CD8-positive, alpha-beta memory T cell (primary cell): ENCODE data around the gene TGM2. TPM values are rescaled to one million over a fixed set of nuclear protein-coding genes. Genes with fewer than 3 reads are reported as not detected.

Source experiments
- CTCF ChIA-PET: fragments of 350-600 bp; sonication (Branson Sonifier 250); formaldehyde crosslinking; loops from one replicate; lab custom pipeline; 2021; ENCODE audit warnings: antibody characterized with exemption; lab: Charles Lee
- POLR2A ChIA-PET: fragments of 350-600 bp; sonication (Branson Sonifier 250); formaldehyde crosslinking; loops from one replicate; lab custom pipeline; 2021; ENCODE audit warnings: antibody characterized with exemption; lab: Charles Lee
- DNase-seq, 5 donors: peaks; one replicate each; pipeline versions ENCODE4 v3.0.0 to v3.0.0-alpha.2; 2020 to 2022; ENCODE audit warnings: mixed read lengths in 1 of 5
- H3K27ac ChIP-seq: one replicate; pipeline ENCODE4 v1.7.0; 2013; ENCODE audit warnings: low read depth, mild to moderate bottlenecking, low read length, moderate library complexity
- H3K27me3 ChIP-seq: 2 replicates; pipeline ENCODE4 v1.7.0; 2013; ENCODE audit warnings: low read length, mild to moderate bottlenecking; ENCODE audit not compliant: insufficient read depth, poor library complexity, severe bottlenecking
- H3K36me3 ChIP-seq: 2 replicates; pipeline ENCODE4 v1.7.0; 2013; ENCODE audit warnings: mild to moderate bottlenecking, low read length, moderate library complexity; ENCODE audit not compliant: insufficient read depth
- H3K4me1 ChIP-seq: 2 replicates; pipeline ENCODE4 v1.7.0; 2013; ENCODE audit warnings: mild to moderate bottlenecking, low read length, moderate library complexity; ENCODE audit not compliant: insufficient read depth
- H3K4me3 ChIP-seq: 2 replicates; pipeline ENCODE4 v1.7.0; 2013; ENCODE audit warnings: mild to moderate bottlenecking, low read length
- H3K9me3 ChIP-seq: 2 replicates; pipeline ENCODE4 v1.7.0; 2013; ENCODE audit warnings: mild to moderate bottlenecking, low read length
- H3K27ac Mint-ChIP-seq, 8 donors: one replicate each; pipeline ENCODE4 v1.8.0; 2020 to 2021; ENCODE audit warnings: mixed read lengths in 8 of 8, mild to moderate bottlenecking in 6 of 8, inconsistent platforms in 3 of 8, moderate library complexity in 3 of 8
- H3K27me3 Mint-ChIP-seq, 2 donors: one replicate each; pipeline ENCODE4 v1.8.0; 2020 to 2021; ENCODE audit warnings: mixed read lengths in 2 of 2, mild to moderate bottlenecking in 1 of 2, moderate library complexity in 1 of 2
- H3K36me3 Mint-ChIP-seq, 3 donors: one replicate each; pipeline ENCODE4 v1.8.0; 2020 to 2021; ENCODE audit warnings: mixed read lengths in 3 of 3, inconsistent platforms in 1 of 3, mild to moderate bottlenecking in 1 of 3
- H3K4me1 Mint-ChIP-seq, 3 donors: one replicate each; pipeline ENCODE4 v1.8.0; 2020 to 2021; ENCODE audit warnings: mixed read lengths in 3 of 3, inconsistent platforms in 1 of 3, mild to moderate bottlenecking in 1 of 3
- H3K4me3 Mint-ChIP-seq, 7 donors: one replicate each; pipeline ENCODE4 v1.8.0; 2020 to 2021; ENCODE audit warnings: mixed read lengths in 7 of 7, mild to moderate bottlenecking in 6 of 7, moderate library complexity in 4 of 7, inconsistent platforms in 2 of 7
- H3K9me3 Mint-ChIP-seq, 5 donors: one replicate each; pipeline ENCODE4 v1.8.0; 2020 to 2022; ENCODE audit warnings: mixed read lengths in 5 of 5, mild to moderate bottlenecking in 3 of 5, moderate library complexity in 2 of 5, inconsistent platforms in 1 of 5
- polyA plus RNA-seq: library from polyadenylated mRNA; unstranded; fragments of 300-500 nt; fragmentation: Illumina TruSeq; gene quantifications from one replicate; pipeline ENCODE4 v1.2.3, GENCODE V29; 2021
- total RNA-seq, 2 experiments: library from RNA; stranded (reverse); gene quantifications; one replicate each; pipeline ENCODE4 v1.2.3, GENCODE V29; 2021

TGM2 gene
- total and polyA plus RNA-seq, 3 experiments from 2014 or later = not detected

- no peak overlapping the region for H3K4me3 Mint-ChIP-seq
- CTCF ChIA-PET = interaction anchor here (1.0 kb wide), 1 partner anchor 25 kb away, joined by 3 read pairs; no protein-coding TSS in a partner anchor
- no peaks in the 10 kb centered on the region for H3K9me3 ChIP-seq
- H3K36me3 ChIP-seq = no peaks in the 10 kb centered on the region
- peaks cover 3 to 23% of the 10 kb centered on the region in 2 donors for H3K27me3 Mint-ChIP-seq
- POLR2A ChIA-PET = no interaction called here
- no peak overlapping the region for H3K27ac ChIP-seq
- no peaks in the 10 kb centered on the region for H3K4me1 Mint-ChIP-seq
- no peaks in the 10 kb centered on the region for H3K36me3 Mint-ChIP-seq
- DNase-seq = no peak
- no peak overlapping the region for H3K4me3 ChIP-seq
- H3K4me1 ChIP-seq = no peaks in the 10 kb centered on the region
- H3K27ac Mint-ChIP-seq = no peak overlapping the region
- H3K27me3 ChIP-seq = no peaks in the 10 kb centered on the region
- H3K9me3 Mint-ChIP-seq = no peaks in the 10 kb centered on the region
Observed at GRCh38 chr20:38196592-38196991, 31.5 kb upstream of the TGM2 start.

DNA sequence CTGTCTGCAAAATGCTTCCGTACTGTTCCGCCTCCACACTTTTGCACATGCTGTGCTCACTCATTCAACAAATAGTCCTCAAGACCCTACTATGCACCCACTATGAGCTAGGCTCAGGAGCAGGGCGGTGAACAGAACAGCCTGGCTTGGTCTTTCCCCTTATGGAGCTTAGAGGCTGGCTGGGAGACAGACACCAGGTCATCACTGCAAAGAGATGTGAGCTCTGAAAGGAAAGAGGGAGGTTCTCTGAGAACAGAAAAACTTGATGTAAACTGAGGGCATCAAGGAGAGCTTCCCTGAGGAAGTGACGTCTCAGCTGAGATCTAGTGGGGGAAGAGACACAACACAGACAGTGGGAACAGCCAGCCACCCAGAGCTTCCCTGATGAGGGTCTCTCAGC, 31.0 kb upstream of the TGM2 start:
- Mint-ChIP-seq H3K27ac (no peak overlapping the region), H3K9me3 (no peaks in the 10 kb centered on the region), H3K4me1 (no peaks in the 10 kb centered on the region), H3K4me3 (no peak overlapping the region), H3K27me3 (peaks cover 3 to 20% of the 10 kb centered on the region in 2 donors), H3K36me3 (no peaks in the 10 kb centered on the region)
- Histone ChIP-seq H3K4me1 (no peaks in the 10 kb centered on the region), H3K27ac (no peak overlapping the region), H3K9me3 (no peaks in the 10 kb centered on the region), H3K27me3 (no peaks in the 10 kb centered on the region), H3K4me3 (no peak overlapping the region), H3K36me3 (no peaks in the 10 kb centered on the region)
- CTCF ChIA-PET = no interaction called here
- POLR2A ChIA-PET = no interaction called here
- DNase-seq = no peak

DNA sequence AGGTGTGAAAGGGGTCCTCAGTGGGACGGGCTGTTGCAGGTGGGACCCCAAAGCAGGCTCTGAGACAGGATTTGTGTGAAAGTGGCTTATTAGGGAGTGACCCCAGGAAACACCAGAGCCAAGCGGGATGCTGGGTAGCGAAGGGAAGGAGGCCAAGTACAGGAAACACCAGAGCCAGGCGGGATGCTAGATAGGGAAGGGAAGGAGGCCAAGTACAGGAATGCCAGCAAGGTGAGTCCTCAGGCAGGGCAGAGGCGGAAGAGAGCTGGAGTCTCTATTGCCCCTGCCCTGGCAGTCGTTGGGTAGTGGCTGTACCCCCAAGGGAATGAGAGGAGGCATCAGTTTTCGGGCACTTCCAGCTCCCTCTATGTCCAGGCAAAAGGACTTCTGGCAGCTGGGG, 30.5 kb upstream of the TGM2 start:
- H3K27ac Mint-ChIP-seq = no peak overlapping the region
- H3K4me1 Mint-ChIP-seq = no peaks in the 10 kb centered on the region
- Histone ChIP-seq H3K27me3 (no peaks in the 10 kb centered on the region), H3K36me3 (no peaks in the 10 kb centered on the region), H3K4me3 (no peak overlapping the region), H3K4me1 (no peaks in the 10 kb centered on the region), H3K27ac (no peak overlapping the region), H3K9me3 (no peaks in the 10 kb centered on the region)
- H3K4me3 Mint-ChIP-seq = no peak overlapping the region
- H3K9me3 Mint-ChIP-seq = no peaks in the 10 kb centered on the region
- no peaks in the 10 kb centered on the region for H3K36me3 Mint-ChIP-seq
- peaks cover 3 to 20% of the 10 kb centered on the region in 2 donors for H3K27me3 Mint-ChIP-seq
- ChIA-PET POLR2A (no interaction called here), CTCF (no interaction called here)
- DNase-seq = no peak

GRCh38 chr20:38194971-38195504, 30.0 kb upstream of the TGM2 start:
- no peak for DNase-seq
- ChIA-PET CTCF (no interaction called here), POLR2A (no interaction called here)
- Histone ChIP-seq H3K4me1 (no peaks in the 10 kb centered on the region), H3K27me3 (no peaks in the 10 kb centered on the region), H3K36me3 (no peaks in the 10 kb centered on the region), H3K27ac (no peak overlapping the region), H3K4me3 (no peak overlapping the region), H3K9me3 (no peaks in the 10 kb centered on the region)
- Mint-ChIP-seq H3K27me3 (peaks cover 3 to 20% of the 10 kb centered on the region in 2 donors), H3K27ac (no peak overlapping the region), H3K9me3 (no peaks in the 10 kb centered on the region), H3K4me1 (no peaks in the 10 kb centered on the region), H3K4me3 (no peak overlapping the region), H3K36me3 (no peaks in the 10 kb centered on the region)

DNA sequence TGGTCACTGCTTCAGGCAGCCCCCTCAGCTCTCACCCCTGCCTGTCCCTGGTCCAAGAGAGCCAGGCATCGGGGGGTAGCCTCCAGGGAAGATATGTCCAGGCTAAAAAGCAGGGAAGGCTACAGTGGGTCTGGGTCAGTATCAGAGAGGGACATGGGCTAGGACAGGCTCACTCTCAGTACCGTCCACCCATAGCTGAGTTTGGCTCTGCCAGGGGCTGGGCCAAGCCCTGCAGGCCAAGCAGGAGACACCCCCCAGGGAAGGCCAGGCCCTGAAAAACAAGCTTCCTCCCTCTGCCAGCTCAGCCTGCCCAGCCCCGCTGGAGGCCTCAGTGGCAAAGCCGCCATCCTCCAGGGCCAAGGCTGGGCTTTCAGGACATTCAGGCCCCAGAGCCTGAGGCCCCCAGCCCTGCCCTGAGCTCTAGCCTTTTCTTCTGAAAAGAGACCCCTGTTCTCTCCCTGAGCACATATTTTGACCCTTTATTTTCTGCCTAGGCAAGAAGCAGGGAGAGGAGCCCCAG, 28.6 kb upstream of the TGM2 start:
- POLR2A ChIA-PET = no interaction called here
- H3K27me3 Mint-ChIP-seq = peaks cover 3 to 29% of the 10 kb centered on the region in 2 donors
- no peak overlapping the region for H3K4me3 Mint-ChIP-seq
- DNase-seq = no peak
- Histone ChIP-seq H3K4me1 (no peaks in the 10 kb centered on the region), H3K27ac (no peak overlapping the region), H3K27me3 (no peaks in the 10 kb centered on the region), H3K36me3 (no peaks in the 10 kb centered on the region), H3K4me3 (no peak overlapping the region), H3K9me3 (no peaks in the 10 kb centered on the region)
- H3K27ac Mint-ChIP-seq = no peak overlapping the region
- H3K4me1 Mint-ChIP-seq = no peaks in the 10 kb centered on the region
- CTCF ChIA-PET = interaction anchor here (1.0 to 1.9 kb wide), 2 partner anchors 28 to 136 kb away, joined by 3 to 5 read pairs; no protein-coding TSS in a partner anchor
- H3K9me3 Mint-ChIP-seq = no peaks in the 10 kb centered on the region
- H3K36me3 Mint-ChIP-seq = no peaks in the 10 kb centered on the region

- no peaks in the 10 kb centered on the region for H3K4me1 Mint-ChIP-seq
- H3K27me3 Mint-ChIP-seq = peaks cover 3 to 29% of the 10 kb centered on the region in 2 donors
- no peaks in the 10 kb centered on the region for H3K9me3 Mint-ChIP-seq
- no peak for DNase-seq
- H3K27ac ChIP-seq = no peak overlapping the region
- H3K4me3 Mint-ChIP-seq = no peak overlapping the region
- ChIA-PET POLR2A (no interaction called here), CTCF (interaction anchor here (1.9 kb wide), 1 partner anchor 29 kb away, joined by 5 read pairs; no protein-coding TSS in a partner anchor)
- H3K27me3 ChIP-seq = no peaks in the 10 kb centered on the region
- no peaks in the 10 kb centered on the region for H3K36me3 Mint-ChIP-seq
- no peaks in the 10 kb centered on the region for H3K9me3 ChIP-seq
- no peaks in the 10 kb centered on the region for H3K36me3 ChIP-seq
- H3K4me3 ChIP-seq = no peak overlapping the region
- H3K27ac Mint-ChIP-seq = no peak overlapping the region
- no peaks in the 10 kb centered on the region for H3K4me1 ChIP-seq
Observed at GRCh38 chr20:38192323-38192885, 27.3 kb upstream of the TGM2 start.

DNA sequence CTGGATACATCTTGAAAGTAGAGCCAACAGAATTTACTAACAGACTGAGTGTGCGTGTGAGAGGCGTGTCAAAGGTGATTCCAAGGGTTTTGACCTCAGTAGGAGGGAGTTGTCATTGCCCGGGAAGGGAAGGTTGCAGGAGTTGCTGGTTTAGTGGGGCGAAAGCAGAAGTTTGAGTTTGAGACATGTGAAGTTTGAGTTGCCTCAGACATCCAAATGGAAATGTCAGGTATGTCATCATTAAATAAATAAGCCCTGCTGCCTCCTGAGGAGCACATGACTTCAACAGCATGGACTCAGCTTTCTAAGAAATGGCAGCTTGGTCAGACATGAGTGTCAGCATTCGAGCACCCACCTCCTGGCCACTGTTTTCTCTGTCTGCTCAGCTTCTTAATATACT, 26.6 kb upstream of the TGM2 start:
- Mint-ChIP-seq H3K27me3 (peaks cover 2 to 25% of the 10 kb centered on the region in 2 donors), H3K36me3 (no peaks in the 10 kb centered on the region), H3K9me3 (no peaks in the 10 kb centered on the region), H3K4me1 (no peaks in the 10 kb centered on the region), H3K27ac (no peak overlapping the region), H3K4me3 (no peak overlapping the region)
- H3K27me3 ChIP-seq = no peaks in the 10 kb centered on the region
- no peak for DNase-seq
- no peak overlapping the region for H3K27ac ChIP-seq
- no peaks in the 10 kb centered on the region for H3K9me3 ChIP-seq
- no peaks in the 10 kb centered on the region for H3K4me1 ChIP-seq
- H3K4me3 ChIP-seq = no peak overlapping the region
- ChIA-PET POLR2A (no interaction called here), CTCF (no interaction called here)
- H3K36me3 ChIP-seq = no peaks in the 10 kb centered on the region

GRCh38 chr20:38190936-38191371, 25.9 kb upstream of the TGM2 start:
- H3K9me3 Mint-ChIP-seq = no peaks in the 10 kb centered on the region
- no peak for DNase-seq
- H3K4me3 Mint-ChIP-seq = no peak overlapping the region
- no peaks in the 10 kb centered on the region for H3K4me1 ChIP-seq
- H3K9me3 ChIP-seq = no peaks in the 10 kb centered on the region
- H3K4me1 Mint-ChIP-seq = no peaks in the 10 kb centered on the region
- H3K36me3 ChIP-seq = no peaks in the 10 kb centered on the region
- ChIA-PET CTCF (no interaction called here), POLR2A (no interaction called here)
- H3K27ac Mint-ChIP-seq = no peak overlapping the region
- H3K27me3 ChIP-seq = no peaks in the 10 kb centered on the region
- no peak overlapping the region for H3K27ac ChIP-seq
- H3K4me3 ChIP-seq = no peak overlapping the region
- peaks cover 0 to 22% of the 10 kb centered on the region in 2 donors for H3K27me3 Mint-ChIP-seq
- H3K36me3 Mint-ChIP-seq = no peaks in the 10 kb centered on the region
